Ramos (cell line): ENCODE data around the gene RPS6KL1.

Experiments
- in situ Hi-C: fragments of 300-500 bp; cut with MboI; formaldehyde crosslinking; loops from one replicate; pipeline ENCODE4 v1.14.3; 2022; ENCODE audit warnings: low sequenced_read_pairs; ENCODE audit not compliant: unreplicated experiment

The RPS6KL1 gene

GRCh38 chr14:74865156-74865555 is 57.9 kb downstream of the RPS6KL1 start:
- in situ Hi-C loops: loop anchor here (10.0 kb wide), 1 partner anchor 430 kb away; no protein-coding TSS in a partner anchor

DNA sequence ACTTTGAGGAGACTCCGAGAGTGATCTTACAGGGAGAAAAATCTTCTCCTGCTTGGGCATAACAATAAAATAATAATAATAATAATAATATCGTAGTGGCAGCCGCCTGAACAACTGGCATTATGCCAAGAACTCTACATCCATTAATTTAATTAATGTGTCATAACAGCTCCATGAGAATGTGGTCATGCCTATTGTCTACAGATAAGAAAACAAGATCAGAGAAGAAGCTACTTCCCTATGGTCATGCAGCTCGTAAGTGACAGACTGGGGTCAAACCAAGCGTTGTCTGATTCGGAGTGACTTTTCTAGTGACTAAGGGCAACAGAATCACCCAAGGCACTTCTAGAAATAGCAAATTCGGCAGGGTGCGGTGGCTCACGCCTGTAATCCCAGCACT is 58.9 kb downstream of the RPS6KL1 start:
- in situ Hi-C loops: loop anchor here (5.0 to 10.0 kb wide), 2 partner anchors 48 to 431 kb away; no protein-coding TSS in a partner anchor

DNA sequence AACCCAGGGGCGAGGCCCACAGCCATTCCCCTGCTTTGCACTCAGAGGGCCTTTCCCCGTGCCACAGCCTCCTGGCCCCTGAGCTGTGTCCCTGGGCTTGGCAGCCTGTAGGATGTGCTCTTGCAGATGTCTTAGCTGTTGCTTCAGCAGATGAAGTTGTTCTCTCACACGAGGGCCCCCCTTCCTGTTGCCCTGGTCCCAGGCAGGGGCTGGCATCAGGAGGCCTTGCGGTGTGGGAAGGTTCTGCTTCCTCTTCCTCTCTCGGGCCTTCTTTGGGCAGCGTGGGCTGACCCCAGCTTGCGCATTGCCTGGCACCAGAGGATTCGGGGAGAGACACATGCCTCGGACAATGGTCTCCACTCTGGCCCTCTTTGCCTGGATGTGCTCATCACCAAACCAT is 59.8 kb downstream of the RPS6KL1 start:
- in situ Hi-C loops: loop anchor here (5.0 to 10.0 kb wide), 2 partner anchors 49 to 432 kb away; no protein-coding TSS in a partner anchor

DNA sequence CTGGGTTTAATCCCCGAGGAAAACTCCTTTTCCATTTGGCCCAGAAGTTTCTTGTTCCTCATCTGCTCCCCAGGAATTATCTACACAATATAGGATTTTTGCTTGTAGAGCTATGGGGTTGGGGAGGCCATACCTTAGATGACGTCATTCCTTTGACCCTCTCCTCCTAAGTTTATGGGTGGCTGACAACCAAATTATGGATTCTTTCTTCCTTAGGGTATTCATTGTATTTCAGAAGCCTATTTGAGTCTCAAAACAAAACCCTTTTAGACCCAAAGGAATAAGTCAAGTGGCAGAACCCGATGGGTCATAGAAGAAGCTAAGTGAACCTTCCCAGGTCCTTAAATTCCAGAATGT is 61.3 kb downstream of the RPS6KL1 start:
- in situ Hi-C loops: loop anchor here (5.0 to 10.0 kb wide), 2 partner anchors 51 to 433 kb away; no protein-coding TSS in a partner anchor

DNA sequence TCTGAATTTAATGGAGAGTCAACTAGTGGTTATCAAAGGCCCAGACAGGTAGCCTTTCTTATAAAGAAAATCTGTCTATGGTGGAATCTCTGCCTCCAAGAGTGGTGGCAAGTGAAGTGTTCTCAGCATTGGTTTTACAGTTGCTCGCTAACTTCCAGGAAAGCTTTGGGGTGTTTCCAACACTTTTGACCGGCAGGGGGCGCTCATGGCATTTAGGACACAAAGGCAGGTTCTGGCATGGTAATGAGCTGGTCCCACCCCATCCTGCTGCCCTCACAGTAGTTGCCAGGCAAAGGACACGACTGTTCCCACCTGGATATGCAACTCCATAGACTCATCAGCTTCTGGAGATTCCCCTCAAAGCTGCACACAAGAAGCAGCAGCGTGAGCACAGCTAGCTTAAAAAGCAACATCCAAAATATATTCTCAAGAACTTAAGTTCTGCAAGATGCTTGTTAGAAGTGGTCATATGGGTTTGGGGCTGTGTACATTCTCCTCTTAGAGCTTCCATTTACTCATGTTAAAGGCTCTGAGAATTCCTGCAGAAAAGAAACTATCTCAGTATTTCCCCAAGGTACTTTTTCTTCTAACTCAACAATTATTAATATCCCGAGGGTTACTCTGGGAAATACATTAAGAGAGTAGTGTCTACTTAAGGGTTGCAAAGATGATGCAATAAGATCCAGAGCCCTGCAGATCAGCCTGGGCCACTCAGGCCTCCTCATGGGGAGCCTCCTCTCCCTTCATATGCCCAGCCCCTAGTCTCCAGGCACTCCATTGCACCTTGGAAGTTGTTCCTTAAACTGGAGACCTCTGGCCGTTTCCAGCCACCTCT is 61.9 kb downstream of the RPS6KL1 start:
- in situ Hi-C loops: loop anchor here (5.0 to 10.0 kb wide), 2 partner anchors 51 to 434 kb away; no protein-coding TSS in a partner anchor

- in situ Hi-C loops: loop anchor here (5.0 to 10.0 kb wide), 2 partner anchors 52 to 435 kb away; no protein-coding TSS in a partner anchor
Observed at GRCh38 chr14:74859757-74860552, 63.1 kb downstream of the RPS6KL1 start.

GRCh38 chr14:74858022-74858421 is 65.0 kb downstream of the RPS6KL1 start:
- in situ Hi-C loops: no loop called here

- in situ Hi-C loops: no loop called here
Observed at GRCh38 chr14:74856366-74856765, 66.7 kb downstream of the RPS6KL1 start.

- in situ Hi-C loops: no loop called here
Observed at GRCh38 chr14:74855945-74856344, 67.1 kb downstream of the RPS6KL1 start.

DNA sequence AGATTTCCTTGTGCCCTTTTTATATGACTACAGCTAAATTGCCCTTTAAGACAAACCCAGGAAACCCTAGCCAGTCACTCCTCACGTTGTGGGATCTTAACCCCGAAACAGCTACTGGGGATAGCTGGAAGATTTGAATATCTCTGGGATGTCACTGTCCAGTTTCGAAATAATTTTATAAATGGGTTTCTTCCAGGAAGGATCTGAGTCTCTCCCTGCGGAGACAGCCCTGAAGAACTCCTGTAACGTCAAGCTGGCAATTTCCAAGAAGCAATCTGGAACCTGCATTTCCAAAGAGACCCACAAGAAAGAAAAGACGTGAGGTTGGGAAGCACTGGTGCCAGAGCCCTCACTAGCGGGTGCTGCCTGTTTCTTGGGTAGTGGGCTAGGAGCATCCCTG is 68.0 kb downstream of the RPS6KL1 start:
- in situ Hi-C loops: no loop called here
